Gastroesophageal sphincter (tissue), 3 donors: ENCODE measurements around the gene SMIM26.

ENCODE experiments used
- CTCF ChIP-seq, 4 experiments: fragments of 200-600 bp in 2 of 4; fragments of 450-650 bp in 2 of 4; sonication (generic) in 1 of 4; IDR thresholded peaks; one replicate each; pipeline ENCODE4 v1.5.1; 2017 to 2019; ENCODE audit warnings: antibody characterized with exemption in 4 of 4, mild to moderate bottlenecking in 2 of 4, moderate library complexity in 2 of 4
- EP300 ChIP-seq: sonication (generic); formaldehyde crosslinking; IDR thresholded peaks from one replicate; pipeline ENCODE4 v1.6.1; 2017; ENCODE audit warnings: antibody characterized with exemption, mild to moderate bottlenecking

DNA sequence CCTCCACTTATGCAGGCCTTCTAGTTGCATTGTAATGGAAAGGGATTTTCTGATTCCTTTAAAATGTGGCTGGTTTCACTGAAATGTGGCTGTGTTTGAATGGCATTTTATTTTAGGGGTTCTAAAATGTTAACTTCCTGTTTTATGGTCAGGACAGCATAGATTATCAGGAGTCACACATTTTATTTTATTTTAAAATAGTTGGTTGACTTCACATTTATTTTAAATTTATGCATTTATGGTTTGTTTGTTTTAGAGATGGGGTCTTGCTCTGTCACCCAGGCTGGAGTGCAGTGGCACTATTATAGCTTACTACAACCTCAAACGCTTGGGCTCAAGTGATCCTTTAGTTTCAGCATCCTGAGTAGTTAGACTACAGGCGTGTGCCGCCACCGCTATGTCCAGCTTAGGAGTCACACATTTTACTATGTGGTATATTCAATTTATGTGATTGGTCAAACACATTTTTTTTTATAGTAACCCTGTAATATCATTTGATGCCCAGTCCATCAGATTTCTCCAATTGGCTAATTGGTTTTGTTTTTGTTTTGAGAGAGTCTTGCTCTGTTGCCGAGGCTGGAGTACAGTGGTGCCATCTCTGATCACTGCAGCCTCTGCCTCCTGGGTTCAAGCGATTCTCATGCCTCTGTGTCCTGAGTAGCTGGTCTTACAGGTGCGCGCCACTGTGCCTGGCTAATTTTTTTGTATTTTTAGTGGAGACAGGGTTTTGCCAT lies 22.9 kb downstream of the SMIM26 start:
- no peak for TF ChIP-seq CTCF (IDR thresholded peaks at IDR 0.05)
- TF ChIP-seq EP300, result no peak
